Activated CD4-positive, alpha-beta T cell treated with anti-CD3 and anti-CD28 coated beads, Interleukin-10, Interleukin-2, amounts not matched to agents 100 ng/mL and 50 ng/mL, durations not matched to agents 16 hours and 8 hours (primary cell): Measurements from ENCODE around the gene TUBA4B.
"Not testable (repeated sequence)": the region's sequence is repeated elsewhere in the genome, so short reads cannot be mapped to it uniquely, and the experiment has no call there.

Source experiments
- DNase-seq: peaks from one replicate; pipeline ENCODE4 v3.0.0-alpha.2; 2020

TUBA4B gene

DNA sequence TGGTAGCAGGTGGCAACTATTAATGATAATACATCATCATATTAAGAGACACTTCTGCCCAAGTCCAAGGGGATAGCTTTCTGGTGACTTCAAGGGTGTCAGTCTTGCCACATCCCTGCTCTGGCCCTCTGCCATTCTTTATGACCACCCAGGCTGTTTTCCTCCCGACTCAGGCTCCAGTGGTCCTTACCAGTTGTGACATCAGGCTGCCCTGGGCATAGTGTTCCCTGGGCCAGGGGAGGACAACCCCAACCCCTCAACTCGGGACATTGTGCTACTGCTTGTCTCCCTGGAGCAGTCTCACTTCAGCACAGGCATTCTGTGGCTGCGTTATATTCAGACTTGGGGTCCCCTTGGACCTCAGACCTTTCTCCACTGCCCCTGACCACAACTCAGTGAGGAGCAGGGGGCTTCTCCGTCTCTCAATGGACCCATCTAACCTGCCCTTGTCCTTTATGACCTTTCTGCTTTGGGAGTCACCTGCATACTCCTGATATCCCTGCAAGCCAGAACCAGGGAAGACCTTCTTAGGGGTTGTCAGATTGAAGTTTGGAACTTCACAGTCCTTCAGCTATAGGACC is 39.0 kb downstream of the TUBA4B start:
- DNase-seq, result no peak

- no peak for DNase-seq
Measured at GRCh38 chr2:219292616-219293015, 39.6 kb downstream of the TUBA4B start.

- no peak for DNase-seq
Measured at GRCh38 chr2:219293736-219294231, 40.7 kb downstream of the TUBA4B start.

GRCh38 chr2:219294356-219295351 is 41.6 kb downstream of the TUBA4B start:
- DNase-seq, result peak; percentile 93

GRCh38 chr2:219296142-219296541 is 43.1 kb downstream of the TUBA4B start:
- no peak for DNase-seq

GRCh38 chr2:219296631-219297391 is 43.8 kb downstream of the TUBA4B start:
- DNase-seq, result no peak

- no peak for DNase-seq
Measured at GRCh38 chr2:219297766-219298456, 44.9 kb downstream of the TUBA4B start.

DNA sequence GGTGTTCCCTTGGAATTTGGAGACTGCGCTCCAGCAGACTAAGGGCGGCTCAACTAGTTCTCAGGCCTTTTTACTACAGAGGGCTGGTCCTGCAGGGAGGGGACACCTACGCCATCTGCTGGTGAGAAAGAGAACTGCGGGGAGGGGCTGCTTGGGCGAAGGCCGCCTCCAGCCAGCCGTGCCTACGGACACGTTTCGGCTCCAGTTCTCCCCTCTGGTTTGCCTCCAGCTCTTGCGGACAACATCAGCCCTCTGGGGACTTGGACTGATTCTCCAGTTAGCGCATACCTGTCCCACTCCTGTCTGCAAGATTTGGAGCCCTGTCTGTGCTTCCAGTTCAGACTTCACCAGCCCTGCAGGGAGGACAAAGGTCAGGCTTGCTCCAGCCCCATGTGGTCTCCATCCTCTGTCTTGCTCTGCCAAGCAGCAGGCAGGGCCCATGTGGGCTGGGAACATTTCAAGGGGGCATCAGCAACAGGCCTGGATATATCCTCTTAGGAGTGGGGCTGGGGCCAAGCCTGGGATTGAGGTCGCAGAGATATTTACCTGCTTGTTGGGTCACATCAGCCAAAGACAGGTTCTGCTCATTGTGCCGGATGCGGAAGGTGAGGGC is 45.8 kb downstream of the TUBA4B start:
- DNase-seq, result peak; percentile 89

DNA sequence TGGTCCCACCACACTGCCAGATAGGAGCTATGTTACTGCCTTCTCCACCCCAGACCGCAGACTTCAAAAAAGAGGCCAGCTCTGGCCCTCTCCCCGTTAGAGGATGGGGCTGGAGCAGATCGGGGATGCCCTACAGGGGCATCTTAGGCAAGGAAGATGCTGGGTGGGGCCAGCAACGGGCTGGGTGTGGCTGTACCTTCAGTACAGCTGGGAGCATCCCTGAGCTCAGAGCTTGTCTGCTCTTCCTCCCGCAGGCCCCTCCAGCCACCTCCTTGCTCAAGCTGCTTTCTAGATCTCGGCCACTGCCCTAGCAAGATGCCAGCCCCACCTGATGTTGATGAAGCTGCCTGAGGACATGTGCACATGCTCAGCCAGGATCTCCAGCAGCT is 46.3 kb downstream of the TUBA4B start:
- DNase-seq, result no peak

DNA sequence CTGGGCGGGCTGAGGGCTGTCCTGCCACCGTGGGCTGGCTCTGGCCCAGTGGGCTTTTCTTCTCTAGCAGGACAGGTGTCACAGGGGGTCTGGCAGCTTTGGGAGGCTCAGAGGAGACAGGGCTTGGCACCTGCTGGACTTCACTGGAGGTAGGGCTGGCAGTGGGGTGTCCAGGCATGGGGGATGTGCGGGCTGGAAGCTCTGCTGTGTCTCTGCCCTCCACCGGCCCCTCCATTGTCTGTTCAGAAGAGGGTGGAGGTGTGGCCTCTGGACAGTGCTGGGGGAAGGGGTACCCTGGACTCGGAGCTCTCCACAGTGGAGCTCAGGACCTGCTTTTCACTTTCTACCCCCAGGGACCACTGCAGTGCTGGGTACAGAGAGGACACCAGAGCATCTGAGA is 47.0 kb downstream of the TUBA4B start:
- DNase-seq, result no peak

DNA sequence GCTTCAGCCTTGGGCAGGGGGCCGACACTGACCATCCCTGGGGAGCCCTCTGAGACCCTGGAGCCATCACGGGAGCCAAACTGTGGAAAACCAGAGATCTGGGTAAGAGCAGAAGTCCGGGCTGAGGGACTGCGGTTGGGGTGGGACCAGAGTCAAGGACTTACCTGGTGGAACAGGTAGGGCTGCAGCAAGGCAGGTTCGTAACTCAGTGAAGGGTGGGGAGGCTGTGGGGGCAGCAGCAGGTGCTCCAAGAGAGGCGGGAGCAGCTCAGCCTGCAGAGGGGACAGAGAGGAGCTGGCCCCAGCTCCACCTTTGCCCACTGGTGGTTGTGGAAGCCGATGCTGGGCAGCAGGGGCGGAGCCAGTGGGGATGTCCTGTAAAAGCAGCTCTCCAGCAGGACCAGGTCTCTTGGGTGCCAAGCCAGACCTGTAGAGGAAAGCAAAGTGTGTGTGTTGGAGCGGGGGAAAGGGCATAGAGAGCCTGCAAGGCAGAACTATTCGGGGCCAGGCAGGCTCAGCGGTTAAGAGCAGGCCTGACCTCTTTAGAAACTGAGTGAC is 49.4 kb downstream of the TUBA4B start:
- DNase-seq, result no peak

DNA sequence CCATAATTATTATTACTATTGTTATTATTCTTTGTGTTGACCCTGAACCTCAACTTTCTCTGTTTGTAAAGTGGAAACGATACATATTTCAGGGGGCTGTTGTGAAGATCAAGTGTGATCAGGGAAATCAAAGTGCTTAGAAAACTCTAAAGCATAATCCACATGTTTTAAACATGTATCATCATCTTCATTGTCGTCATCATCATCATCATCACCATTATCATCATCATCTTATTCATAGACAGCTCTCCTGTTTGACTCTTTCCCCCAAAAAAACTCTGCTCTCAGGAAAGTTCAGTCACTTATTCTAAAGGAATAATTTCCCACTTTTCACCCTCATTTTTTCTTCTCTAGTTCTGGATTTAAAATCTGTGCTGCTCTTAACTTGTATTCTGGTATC is 51.2 kb downstream of the TUBA4B start:
- DNase-seq, result no peak

GRCh38 chr2:219306047-219306446 is 53.0 kb downstream of the TUBA4B start:
- no peak for DNase-seq

DNA sequence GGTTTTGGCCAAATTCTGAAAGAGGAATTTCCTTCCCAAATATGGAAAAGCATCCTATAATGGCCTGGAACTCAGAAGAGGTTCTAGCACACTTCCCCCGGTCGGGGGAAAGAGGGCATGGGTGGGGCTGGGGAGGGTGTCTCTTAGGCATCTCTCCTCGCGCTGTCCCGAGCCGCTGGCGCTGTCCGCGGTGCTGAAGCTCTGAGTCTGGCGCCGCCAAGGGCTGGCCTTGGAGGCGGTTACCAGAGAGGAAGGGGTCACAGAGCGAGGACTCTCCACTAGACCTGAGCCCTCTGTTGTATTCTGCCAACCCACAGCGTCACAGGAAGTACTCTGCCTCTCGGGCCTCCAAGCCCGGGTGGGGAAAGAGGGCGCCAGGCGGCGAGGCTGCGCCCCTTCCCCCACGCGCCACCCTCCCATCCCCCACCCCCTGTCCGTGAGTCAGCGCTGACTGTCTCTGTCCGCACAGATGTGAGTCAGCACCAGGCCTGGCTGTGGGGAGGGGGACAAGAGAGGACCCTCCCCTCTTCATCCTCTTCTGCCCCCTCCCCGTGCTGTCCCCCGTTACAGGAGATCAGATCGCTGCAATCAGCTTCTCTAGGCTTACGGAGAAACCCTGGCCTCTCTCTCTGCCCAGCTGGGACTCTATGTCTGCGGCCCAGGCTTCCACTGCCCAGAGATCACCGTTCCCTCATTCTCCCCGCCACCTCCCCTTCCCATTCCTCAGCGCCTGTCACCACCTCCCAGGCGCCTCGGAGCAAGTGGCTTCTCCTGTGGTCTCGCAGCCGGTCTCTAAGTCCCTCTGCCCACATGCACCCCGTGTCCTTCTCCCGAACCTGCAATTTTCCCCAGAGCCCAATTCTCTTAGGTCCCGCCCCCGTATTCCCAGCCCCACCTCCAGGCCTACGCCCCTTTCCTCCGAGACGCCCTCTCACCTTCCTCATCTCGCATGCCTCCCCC is 55.4 kb downstream of the TUBA4B start:
- peak; percentile 61 for DNase-seq

DNA sequence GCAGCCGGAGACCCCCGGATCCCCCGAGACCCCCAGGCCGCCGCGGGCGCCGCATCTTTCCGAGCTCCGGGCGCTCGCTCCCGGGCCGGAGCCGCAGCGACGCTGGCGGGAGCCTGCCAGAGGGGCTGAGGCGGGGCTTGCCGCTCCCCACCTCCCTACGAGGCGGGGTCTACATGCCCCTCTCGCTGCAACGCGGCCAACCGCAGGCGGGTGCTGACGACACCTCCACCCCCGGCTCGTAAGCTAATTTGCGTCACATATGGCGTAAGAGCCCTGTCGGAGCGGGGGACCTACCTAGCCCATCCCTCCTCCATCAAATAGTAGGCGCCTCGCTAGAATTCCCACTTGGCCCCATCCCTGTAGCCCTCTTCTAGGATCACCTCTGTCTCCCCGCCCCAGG is 56.2 kb downstream of the TUBA4B start, which contains the start of gene PTPRN:
Gene PTPRN, minus strand, starts transcription at position 124 of the 400 bp plus-strand sequence. Its CDS starts 69 bp downstream, at position 55.
- no peak for DNase-seq

DNA sequence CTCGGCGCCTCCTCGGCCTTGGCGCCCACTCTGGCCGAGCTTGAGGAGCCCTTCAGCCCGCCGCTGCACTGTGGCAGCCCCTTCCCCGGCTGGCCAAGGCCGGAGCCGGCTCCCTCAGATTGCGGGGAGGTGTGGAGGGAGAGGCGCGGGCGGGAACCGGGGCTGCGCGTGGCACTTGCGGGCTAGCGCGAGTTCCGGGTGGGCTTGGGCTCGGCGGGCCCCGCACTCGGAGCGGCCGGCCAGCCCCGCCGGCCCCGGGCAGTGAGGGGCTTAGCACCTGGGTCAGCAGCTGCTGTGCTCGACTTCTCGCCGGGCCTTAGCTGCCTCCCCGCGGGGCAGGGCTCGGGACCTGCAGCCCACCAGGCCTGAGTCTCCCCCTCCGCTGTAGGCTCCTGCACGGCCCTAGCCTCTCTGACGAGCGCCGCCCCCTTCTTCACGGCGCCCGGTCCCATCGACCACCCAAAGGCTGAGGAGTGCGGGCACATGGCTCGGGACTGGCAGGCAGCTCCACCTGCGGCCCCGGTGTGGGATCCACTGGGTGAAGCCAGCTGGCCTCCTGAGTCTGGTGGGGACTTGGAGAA is 59.7 kb downstream of the TUBA4B start:
- DNase-seq, result not testable (repeated sequence)

GRCh38 chr2:219314804-219315468 is 61.9 kb downstream of the TUBA4B start:
- DNase-seq, result no peak
